ENCODE data around the gene RPL3. TPM values are rescaled to one million over a fixed set of nuclear protein-coding genes. Genes with fewer than 3 reads are reported as not detected.
A peak's percentile ranks its signal among the peaks of the same experiment; 100 is the strongest.

RPL3 gene
- total and polyA plus RNA-seq, 4 donors, result 1,197 to 1,853 (median 1,626) TPM

DNA sequence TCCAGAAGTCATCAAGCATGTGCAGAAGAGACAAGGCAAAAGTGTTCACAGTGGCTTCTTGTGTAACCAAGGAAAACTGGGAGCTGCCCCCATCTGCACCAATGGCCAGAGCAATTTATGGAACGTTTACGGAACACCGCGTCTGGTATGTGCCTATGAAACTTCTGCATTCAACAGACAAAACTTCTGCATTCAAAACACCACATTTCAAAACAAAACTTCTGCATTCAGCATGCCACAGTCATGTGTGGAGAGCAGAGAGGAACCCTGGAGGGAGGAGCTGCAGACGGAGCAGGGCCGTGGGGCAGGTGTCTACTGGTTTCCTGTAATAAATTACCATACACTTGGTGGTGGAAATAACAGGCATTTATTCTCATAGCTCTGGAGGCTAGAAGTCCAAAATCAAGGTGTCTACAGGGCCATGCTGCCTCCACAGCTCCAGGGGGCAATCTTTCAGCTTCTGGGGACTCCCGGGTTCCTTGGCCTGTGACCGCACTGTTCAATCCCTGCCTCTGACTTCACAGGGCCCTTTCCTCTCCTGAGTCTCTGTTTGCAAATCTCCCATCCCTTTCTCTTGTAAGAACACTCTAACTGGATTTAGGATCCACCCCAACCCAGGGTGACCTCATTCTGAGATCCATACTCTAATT is 32.2 kb downstream of the RPL3 start:
- Histone ChIP-seq H3K27me3 (ENCODE audit: control insufficient read depth, insufficient read depth, low read length) (no peaks in the 10 kb centered on the region), H3K9me3 (ENCODE audit: control insufficient read depth, insufficient read depth, low read length) (no peaks in the 10 kb centered on the region), H3K4me3 (ENCODE audit: low read depth, low read length) (no peak overlapping the region), H3K27ac (ENCODE audit: low read depth, low read length) (peak overlapping the region; percentile 40), H3K4me1 (ENCODE audit: control insufficient read depth, insufficient read depth, low read length) (peaks cover 49% of the 10 kb centered on the region), H3K36me3 (ENCODE audit: control insufficient read depth, insufficient read depth, low read length) (peaks cover 4% of the 10 kb centered on the region)
- DNase-seq (ENCODE audit: low read depth in 4 of 6, low spot score in 6 of 6), result no peak
- 83% methylated on average over 6 of the region's 8 CpGs for WGBS (ENCODE audit: insufficient coverage)

DNA sequence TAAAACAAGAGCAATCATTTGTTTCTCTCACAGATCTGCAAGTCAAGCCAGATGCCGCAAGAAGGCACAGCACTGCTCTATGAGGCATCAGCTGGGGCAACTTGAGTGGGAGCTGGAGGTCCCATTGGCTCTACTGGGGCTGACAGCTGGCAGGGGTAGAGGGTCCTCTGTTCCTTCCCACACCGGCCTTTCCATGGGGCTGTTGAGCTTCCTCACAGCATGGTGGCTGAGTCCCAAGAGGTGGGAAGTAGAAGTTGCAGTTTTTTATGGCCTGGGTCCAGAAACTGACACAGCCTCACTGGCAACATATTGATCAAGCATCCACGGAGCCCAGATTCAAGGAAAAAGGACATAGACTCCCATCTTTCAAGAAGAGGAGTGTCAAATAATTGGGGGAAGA is 34.4 kb downstream of the RPL3 start:
- no peak for DNase-seq (ENCODE audit: low read depth in 4 of 6, low spot score in 6 of 6)
- Histone ChIP-seq H3K4me1 (ENCODE audit: control insufficient read depth, insufficient read depth, low read length) (peaks cover 35% of the 10 kb centered on the region), H3K9me3 (ENCODE audit: control insufficient read depth, insufficient read depth, low read length) (no peaks in the 10 kb centered on the region), H3K4me3 (ENCODE audit: low read depth, low read length) (no peak overlapping the region), H3K27me3 (ENCODE audit: control insufficient read depth, insufficient read depth, low read length) (no peaks in the 10 kb centered on the region), H3K36me3 (ENCODE audit: control insufficient read depth, insufficient read depth, low read length) (peaks cover 4% of the 10 kb centered on the region), H3K27ac (ENCODE audit: low read depth, low read length) (no peak overlapping the region)
- WGBS (ENCODE audit: insufficient coverage), result 100% methylated on average over 1 of the region's 3 CpGs

DNA sequence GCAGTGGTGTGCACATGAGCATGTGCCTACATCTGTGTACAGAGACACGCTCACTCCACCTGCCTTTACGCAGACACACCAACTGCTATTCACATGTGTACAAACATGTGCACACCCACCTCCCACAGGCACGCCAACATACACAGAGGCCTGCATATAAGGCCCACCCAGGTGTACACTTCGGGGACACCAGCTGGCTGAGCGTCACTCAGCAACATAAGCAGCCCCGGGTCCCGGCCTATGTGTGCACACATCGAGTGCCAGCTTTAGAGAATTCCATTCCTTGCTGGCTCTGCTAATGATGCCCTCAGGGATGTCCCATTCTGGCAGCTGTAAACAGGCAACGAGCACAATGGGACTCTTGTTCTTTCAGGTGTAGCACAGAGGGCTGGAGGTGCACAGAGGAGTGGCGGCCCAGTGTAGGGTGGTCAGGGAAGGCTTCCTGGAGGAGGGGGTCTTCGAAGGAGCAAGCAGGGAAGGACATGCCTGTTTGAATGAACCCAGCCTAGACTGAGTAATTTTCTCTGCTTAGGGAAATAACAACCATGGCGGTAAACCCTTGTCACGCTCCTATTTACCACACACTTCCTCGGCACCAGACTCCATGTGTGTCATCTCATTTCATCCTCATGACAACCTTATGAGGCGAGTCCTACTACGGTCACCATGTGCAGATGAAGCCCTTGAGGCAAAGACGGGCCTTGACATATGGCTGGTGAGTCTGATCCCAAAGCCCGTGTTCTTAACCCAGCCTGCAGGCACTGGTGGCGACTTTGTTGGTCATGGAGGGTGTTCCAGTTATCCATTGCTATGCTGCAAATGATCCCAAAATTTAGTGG is 35.1 kb downstream of the RPL3 start:
- 90% methylated on average over 17 of the region's 19 CpGs for WGBS (ENCODE audit: insufficient coverage)
- no peak for DNase-seq (ENCODE audit: low read depth in 4 of 6, low spot score in 6 of 6)
- peaks cover 35% of the 10 kb centered on the region for H3K4me1 ChIP-seq (ENCODE audit: control insufficient read depth, insufficient read depth, low read length)
- peaks cover 4% of the 10 kb centered on the region for H3K36me3 ChIP-seq (ENCODE audit: control insufficient read depth, insufficient read depth, low read length)
- H3K4me3 ChIP-seq (ENCODE audit: low read depth, low read length), result no peak overlapping the region
- no peaks in the 10 kb centered on the region for H3K27me3 ChIP-seq (ENCODE audit: control insufficient read depth, insufficient read depth, low read length)
- H3K9me3 ChIP-seq (ENCODE audit: control insufficient read depth, insufficient read depth, low read length), result no peaks in the 10 kb centered on the region
- H3K27ac ChIP-seq (ENCODE audit: low read depth, low read length), result peak overlapping the region; percentile 67

DNA sequence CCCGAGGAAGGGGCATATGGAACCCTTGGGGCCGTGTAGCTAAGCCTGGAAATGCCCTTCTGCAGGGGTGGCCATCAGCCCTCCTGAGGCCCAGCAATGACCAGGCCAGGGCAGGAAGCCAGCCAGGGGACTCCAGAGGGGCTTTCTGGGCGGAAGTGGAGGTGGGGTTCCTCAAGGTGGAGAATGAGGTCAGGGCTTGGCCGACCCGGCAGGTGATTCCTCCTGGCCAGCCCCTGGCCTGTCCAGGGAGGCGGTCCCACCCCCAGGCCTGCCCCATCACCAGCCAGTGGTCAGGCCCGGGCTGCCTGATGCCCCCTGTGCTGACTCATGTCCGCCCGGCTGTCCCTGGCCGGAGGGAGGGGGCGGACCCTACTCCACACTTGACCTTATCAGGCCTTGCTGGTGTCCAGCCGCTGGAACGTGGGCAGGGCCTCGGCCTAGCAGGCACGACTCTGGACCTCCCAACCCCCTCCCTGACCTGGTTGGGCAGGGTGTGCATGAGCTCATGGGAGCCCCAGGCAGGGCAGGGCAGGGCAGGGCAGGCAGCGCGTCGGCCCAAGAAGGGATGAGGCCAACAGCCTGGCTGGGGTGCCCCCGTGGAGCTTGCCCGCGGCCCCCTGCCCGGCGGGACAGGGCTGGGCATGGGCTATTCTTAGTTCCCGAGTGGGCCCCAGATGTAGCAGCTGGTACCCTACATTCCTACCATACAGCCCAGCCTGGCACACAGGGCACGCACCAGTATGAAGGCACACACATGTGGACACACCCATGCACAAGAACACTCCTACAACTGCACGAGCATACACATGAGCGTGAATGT is 35.9 kb downstream of the RPL3 start:
- no peak overlapping the region for H3K4me3 ChIP-seq (ENCODE audit: low read depth, low read length)
- 82% methylated on average over 26 of the region's 27 CpGs for WGBS (ENCODE audit: insufficient coverage)
- H3K4me1 ChIP-seq (ENCODE audit: control insufficient read depth, insufficient read depth, low read length), result peaks cover 38% of the 10 kb centered on the region
- peak overlapping the region; percentile 67 for H3K27ac ChIP-seq (ENCODE audit: low read depth, low read length)
- H3K36me3 ChIP-seq (ENCODE audit: control insufficient read depth, insufficient read depth, low read length), result peaks cover 4% of the 10 kb centered on the region
- H3K9me3 ChIP-seq (ENCODE audit: control insufficient read depth, insufficient read depth, low read length), result no peaks in the 10 kb centered on the region
- DNase-seq (ENCODE audit: low read depth in 4 of 6, low spot score in 6 of 6), result no peak
- H3K27me3 ChIP-seq (ENCODE audit: control insufficient read depth, insufficient read depth, low read length), result no peaks in the 10 kb centered on the region

DNA sequence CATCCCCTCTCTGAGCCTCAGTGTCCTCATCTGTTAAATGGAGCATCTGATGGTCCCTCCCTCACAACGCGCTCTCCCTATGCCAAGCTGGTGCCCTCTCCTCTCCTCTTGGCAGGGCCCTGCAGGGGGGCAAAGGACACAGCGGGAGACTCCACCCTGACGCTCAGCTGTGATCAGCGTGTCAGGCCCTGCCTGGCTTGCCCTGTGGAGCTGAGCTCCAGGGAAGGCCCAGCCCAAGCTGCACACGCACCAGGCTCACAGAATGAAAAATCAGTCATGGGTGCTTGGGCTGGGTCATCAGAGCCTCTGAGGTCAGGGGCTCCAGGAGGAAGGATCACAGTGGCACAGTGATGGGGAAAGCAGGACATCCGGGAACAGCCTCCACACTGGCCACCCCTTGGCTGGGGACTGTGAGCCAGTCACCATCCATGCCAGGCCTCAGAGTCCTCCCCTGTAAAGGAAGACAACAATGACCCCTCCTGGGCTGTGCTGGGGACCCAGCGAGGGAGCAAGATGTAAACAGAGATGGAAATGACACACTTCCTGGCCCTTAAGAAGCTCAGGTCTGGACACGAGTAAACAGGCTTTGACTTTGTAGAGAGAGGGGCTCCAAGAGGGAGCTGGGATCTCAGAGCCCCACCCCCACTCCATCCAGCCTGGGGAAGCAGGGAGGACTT is 36.6 kb downstream of the RPL3 start:
- Histone ChIP-seq H3K36me3 (ENCODE audit: control insufficient read depth, insufficient read depth, low read length) (peaks cover 4% of the 10 kb centered on the region), H3K9me3 (ENCODE audit: control insufficient read depth, insufficient read depth, low read length) (no peaks in the 10 kb centered on the region), H3K4me1 (ENCODE audit: control insufficient read depth, insufficient read depth, low read length) (peaks cover 42% of the 10 kb centered on the region), H3K27me3 (ENCODE audit: control insufficient read depth, insufficient read depth, low read length) (no peaks in the 10 kb centered on the region), H3K27ac (ENCODE audit: low read depth, low read length) (peak overlapping the region; percentile 67), H3K4me3 (ENCODE audit: low read depth, low read length) (no peak overlapping the region)
- WGBS (ENCODE audit: insufficient coverage), result 80% methylated on average over 8 of the region's 9 CpGs
- DNase-seq (ENCODE audit: low read depth in 4 of 6, low spot score in 6 of 6), result no peak

DNA sequence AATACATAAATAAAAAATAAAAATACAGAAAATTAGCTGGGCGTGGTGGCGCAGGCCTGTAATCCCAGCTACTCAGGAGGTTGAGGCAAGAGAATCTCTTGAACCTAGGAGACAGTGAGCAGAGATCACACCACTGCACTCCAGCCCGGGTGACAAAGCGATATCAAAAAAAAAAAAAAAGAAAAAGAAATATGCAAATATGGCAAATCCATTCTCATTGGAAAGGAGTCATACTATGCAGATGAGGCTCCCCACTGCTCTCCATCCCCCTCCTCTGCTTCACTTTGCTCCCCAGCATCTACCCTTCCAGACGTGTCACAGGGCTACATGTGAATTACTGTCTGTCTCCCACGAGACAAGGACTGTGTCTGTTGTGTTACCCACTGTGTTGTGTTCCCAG is 38.3 kb downstream of the RPL3 start:
- Histone ChIP-seq H3K27me3 (ENCODE audit: control insufficient read depth, insufficient read depth, low read length) (no peaks in the 10 kb centered on the region), H3K27ac (ENCODE audit: low read depth, low read length) (no peak overlapping the region), H3K4me3 (ENCODE audit: low read depth, low read length) (no peak overlapping the region), H3K9me3 (ENCODE audit: control insufficient read depth, insufficient read depth, low read length) (no peaks in the 10 kb centered on the region), H3K36me3 (ENCODE audit: control insufficient read depth, insufficient read depth, low read length) (peaks cover 4% of the 10 kb centered on the region), H3K4me1 (ENCODE audit: control insufficient read depth, insufficient read depth, low read length) (peaks cover 42% of the 10 kb centered on the region)
- no peak for DNase-seq (ENCODE audit: low read depth in 4 of 6, low spot score in 6 of 6)
- 50% methylated on average over 2 of the region's 6 CpGs for WGBS (ENCODE audit: insufficient coverage)

DNA sequence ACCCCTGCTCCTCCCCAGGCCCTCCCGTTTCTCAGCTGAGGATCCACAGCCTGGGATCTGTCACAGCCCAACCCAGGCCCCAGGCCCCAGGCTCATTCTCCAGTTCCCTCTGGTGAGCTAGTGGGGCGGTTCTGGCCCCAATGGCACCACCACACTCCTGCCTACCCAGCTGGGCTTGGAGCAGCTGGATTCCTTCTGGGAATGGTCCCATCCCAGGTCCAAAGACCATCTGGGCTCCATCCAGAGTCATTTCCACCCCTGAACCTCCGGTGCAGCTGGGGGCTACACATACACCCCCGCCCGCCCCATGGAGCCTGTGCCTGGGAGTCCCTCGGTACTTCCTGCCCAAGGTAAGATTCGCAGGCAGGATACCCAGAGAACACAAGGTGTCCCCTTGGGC is 39.2 kb downstream of the RPL3 start:
- Histone ChIP-seq H3K4me1 (ENCODE audit: control insufficient read depth, insufficient read depth, low read length) (peaks cover 42% of the 10 kb centered on the region), H3K9me3 (ENCODE audit: control insufficient read depth, insufficient read depth, low read length) (no peaks in the 10 kb centered on the region), H3K27ac (ENCODE audit: low read depth, low read length) (no peak overlapping the region), H3K4me3 (ENCODE audit: low read depth, low read length) (no peak overlapping the region), H3K36me3 (ENCODE audit: control insufficient read depth, insufficient read depth, low read length) (peaks cover 4% of the 10 kb centered on the region), H3K27me3 (ENCODE audit: control insufficient read depth, insufficient read depth, low read length) (no peaks in the 10 kb centered on the region)
- no peak for DNase-seq (ENCODE audit: low read depth in 4 of 6, low spot score in 6 of 6)
- WGBS (ENCODE audit: insufficient coverage), result 92% methylated on average over 7 of the region's 7 CpGs

DNA sequence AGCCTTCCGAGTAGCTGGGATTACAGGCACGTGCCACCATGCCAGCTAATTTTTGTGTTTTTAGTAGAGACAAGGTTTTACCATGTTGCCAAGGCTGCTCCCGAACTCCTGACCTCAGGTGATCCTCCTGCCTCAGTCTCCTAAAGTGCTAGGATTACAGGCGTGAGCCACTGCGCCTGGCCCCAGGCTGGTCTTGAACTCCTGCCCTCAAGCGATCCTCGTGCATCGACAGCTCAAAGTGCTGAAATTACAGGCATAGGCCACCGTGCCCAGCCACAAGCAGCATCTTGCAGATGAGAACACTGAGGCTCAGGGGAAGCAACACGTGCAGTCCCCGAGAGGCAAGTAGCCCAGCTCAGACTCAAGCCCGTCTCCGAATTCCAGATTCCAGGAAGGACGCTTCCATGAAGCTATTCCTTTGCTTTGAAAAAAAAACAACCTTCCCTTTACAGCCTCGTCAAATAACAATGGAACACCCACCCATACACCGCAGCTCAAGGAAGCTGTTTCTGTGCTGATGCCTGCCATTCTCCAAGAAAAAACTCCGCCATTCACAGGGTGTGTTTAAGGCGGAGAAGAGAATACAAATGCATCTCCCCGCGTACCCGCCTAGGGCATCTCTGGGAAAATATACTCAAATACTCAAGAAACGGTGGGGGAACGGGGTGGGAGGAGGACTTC is 40.1 kb downstream of the RPL3 start:
- no peak overlapping the region for H3K4me3 ChIP-seq (ENCODE audit: low read depth, low read length)
- H3K4me1 ChIP-seq (ENCODE audit: control insufficient read depth, insufficient read depth, low read length), result peaks cover 40% of the 10 kb centered on the region
- WGBS (ENCODE audit: insufficient coverage), result 57% methylated on average over 13 of the region's 23 CpGs
- H3K36me3 ChIP-seq (ENCODE audit: control insufficient read depth, insufficient read depth, low read length), result peaks cover 4% of the 10 kb centered on the region
- no peaks in the 10 kb centered on the region for H3K27me3 ChIP-seq (ENCODE audit: control insufficient read depth, insufficient read depth, low read length)
- no peaks in the 10 kb centered on the region for H3K9me3 ChIP-seq (ENCODE audit: control insufficient read depth, insufficient read depth, low read length)
- H3K27ac ChIP-seq (ENCODE audit: low read depth, low read length), result no peak overlapping the region
- DNase-seq (ENCODE audit: low read depth in 4 of 6, low spot score in 6 of 6), result peak in 1 of 6 donors; percentile 32

DNA sequence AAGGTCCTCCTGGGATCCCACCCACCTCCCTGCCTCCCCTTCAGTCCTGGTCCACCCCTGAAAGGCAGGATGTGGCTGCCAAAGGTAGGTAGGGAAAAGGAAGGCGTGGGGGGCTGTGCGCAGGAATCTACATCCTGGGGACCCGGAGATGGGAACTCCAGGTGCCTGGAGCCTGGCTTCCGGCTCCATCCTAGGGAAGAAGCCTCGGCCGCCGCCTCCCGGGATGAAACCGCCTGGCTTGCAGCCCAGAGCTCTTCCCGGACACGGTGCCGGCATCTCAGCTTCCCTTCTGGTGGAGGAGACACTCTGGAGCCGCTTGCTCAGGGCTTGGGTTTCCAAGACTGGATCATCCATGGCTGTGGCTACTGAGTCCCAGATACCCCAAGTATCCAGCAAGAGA is 41.4 kb downstream of the RPL3 start:
- Histone ChIP-seq H3K36me3 (ENCODE audit: control insufficient read depth, insufficient read depth, low read length) (no peaks in the 10 kb centered on the region), H3K4me1 (ENCODE audit: control insufficient read depth, insufficient read depth, low read length) (peaks cover 27% of the 10 kb centered on the region), H3K27me3 (ENCODE audit: control insufficient read depth, insufficient read depth, low read length) (no peaks in the 10 kb centered on the region), H3K9me3 (ENCODE audit: control insufficient read depth, insufficient read depth, low read length) (no peaks in the 10 kb centered on the region), H3K27ac (ENCODE audit: low read depth, low read length) (no peak overlapping the region), H3K4me3 (ENCODE audit: low read depth, low read length) (no peak overlapping the region)
- 71% methylated on average over 12 of the region's 13 CpGs for whole genome bisulfite sequencing (ENCODE audit: insufficient coverage)
- no peak for DNase-seq (ENCODE audit: low read depth in 4 of 6, low spot score in 6 of 6)

Measured in spinal cord (tissue), 10 donors.